ENCODE measurements around the gene FRMPD4. TPM values are rescaled to one million over a fixed set of nuclear protein-coding genes. Genes with fewer than 3 reads are reported as not detected.
A peak's percentile ranks its signal among the peaks of the same experiment; 100 is the strongest.

Gene FRMPD4
- total and polyA plus RNA-seq, 2 donors from 2014 or later = not detected

DNA sequence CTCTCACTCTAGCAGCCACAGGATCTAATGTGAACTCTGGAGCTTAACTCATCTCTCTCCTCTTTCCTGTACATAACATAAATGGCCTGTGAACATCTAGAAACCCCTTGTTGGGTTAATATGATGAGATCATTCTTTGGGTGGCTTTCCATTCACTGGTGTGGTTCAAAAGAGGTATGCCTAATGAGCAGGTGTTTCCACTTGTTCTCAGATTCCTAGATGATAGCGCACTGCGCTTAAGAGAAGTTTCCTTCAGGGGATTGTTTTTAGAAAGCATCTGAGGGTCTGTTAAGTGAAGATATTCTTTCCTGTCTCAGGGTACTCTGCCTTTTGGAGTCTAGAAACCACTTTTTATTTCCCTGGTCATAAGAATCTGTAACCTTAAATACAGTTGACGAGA lies 32.5 kb downstream of the FRMPD4 start:
- no peaks in the 10 kb centered on the region for H3K9me3 ChIP-seq (ENCODE audit: control insufficient read depth in 2 of 3, insufficient read depth in 1 of 3, low read length in 3 of 3)
- FAIRE-seq (no peak), DNase-seq (no peak)
- no peaks in the 10 kb centered on the region for H3K36me3 ChIP-seq (ENCODE audit: control insufficient read depth in 2 of 3, insufficient read depth in 3 of 3, low read length in 3 of 3)
- no peaks in the 10 kb centered on the region for H3K4me1 ChIP-seq (ENCODE audit: control insufficient read depth in 2 of 3, insufficient read depth in 2 of 3, low read depth in 1 of 3, low read length in 3 of 3)
- H3K4me3 ChIP-seq (ENCODE audit: low read length in 3 of 3) = no peak overlapping the region
- intact Hi-C loops (cut with DNase I) = no loop called here
- no peaks in the 10 kb centered on the region for H3K27me3 ChIP-seq (ENCODE audit: control insufficient read depth, insufficient read depth, low read length)
- TF ChIP-seq, protein P1, sequence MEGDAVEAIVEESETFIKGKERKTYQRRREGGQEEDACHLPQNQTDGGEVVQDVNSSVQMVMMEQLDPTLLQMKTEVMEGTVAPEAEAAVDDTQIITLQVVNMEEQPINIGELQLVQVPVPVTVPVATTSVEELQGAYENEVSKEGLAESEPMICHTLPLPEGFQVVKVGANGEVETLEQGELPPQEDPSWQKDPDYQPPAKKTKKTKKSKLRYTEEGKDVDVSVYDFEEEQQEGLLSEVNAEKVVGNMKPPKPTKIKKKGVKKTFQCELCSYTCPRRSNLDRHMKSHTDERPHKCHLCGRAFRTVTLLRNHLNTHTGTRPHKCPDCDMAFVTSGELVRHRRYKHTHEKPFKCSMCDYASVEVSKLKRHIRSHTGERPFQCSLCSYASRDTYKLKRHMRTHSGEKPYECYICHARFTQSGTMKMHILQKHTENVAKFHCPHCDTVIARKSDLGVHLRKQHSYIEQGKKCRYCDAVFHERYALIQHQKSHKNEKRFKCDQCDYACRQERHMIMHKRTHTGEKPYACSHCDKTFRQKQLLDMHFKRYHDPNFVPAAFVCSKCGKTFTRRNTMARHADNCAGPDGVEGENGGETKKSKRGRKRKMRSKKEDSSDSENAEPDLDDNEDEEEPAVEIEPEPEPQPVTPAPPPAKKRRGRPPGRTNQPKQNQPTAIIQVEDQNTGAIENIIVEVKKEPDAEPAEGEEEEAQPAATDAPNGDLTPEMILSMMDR (IDR thresholded peaks at IDR 0.05; ENCODE audit: borderline replicate concordance, extremely low read depth, insufficient read depth) = no peak
- no peak overlapping the region for H3K27ac ChIP-seq (ENCODE audit: low read depth in 2 of 2, low read length in 2 of 2)
- no peak overlapping the region for H3K9ac ChIP-seq (ENCODE audit: low read length in 3 of 3)

DNA sequence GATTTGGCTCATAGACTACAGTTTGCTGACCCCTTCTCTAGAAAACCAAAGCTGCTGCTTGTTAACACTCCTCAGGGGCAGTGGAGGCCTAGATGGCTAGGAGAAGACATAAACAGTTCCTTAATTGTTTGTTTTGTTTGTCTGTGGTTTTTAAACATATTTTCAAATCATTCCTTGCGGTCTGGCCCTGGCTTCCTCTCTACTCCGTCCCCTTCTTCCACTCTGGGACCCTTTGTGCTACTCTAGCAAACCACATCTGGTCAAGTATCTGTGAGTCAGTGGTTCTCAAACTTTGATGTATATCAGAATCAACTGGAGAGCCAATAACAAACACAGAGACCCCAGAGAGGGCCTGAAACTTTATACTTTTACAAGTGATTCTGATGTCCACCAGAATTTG lies 36.1 kb downstream of the FRMPD4 start:
- intact Hi-C loops (cut with DNase I) = no loop called here
- TF ChIP-seq, protein P1 (IDR thresholded peaks at IDR 0.05; ENCODE audit: borderline replicate concordance, extremely low read depth, insufficient read depth) = no peak
- Histone ChIP-seq H3K4me3 (ENCODE audit: low read length in 3 of 3) (no peak overlapping the region), H3K9me3 (ENCODE audit: control insufficient read depth in 2 of 3, insufficient read depth in 1 of 3, low read length in 3 of 3) (no peaks in the 10 kb centered on the region), H3K27me3 (ENCODE audit: control insufficient read depth, insufficient read depth, low read length) (no peaks in the 10 kb centered on the region), H3K27ac (ENCODE audit: low read depth in 2 of 2, low read length in 2 of 2) (no peak overlapping the region), H3K36me3 (ENCODE audit: control insufficient read depth in 2 of 3, insufficient read depth in 3 of 3, low read length in 3 of 3) (no peaks in the 10 kb centered on the region), H3K4me1 (ENCODE audit: control insufficient read depth in 2 of 3, insufficient read depth in 2 of 3, low read depth in 1 of 3, low read length in 3 of 3) (no peaks in the 10 kb centered on the region), H3K9ac (ENCODE audit: low read length in 3 of 3) (no peak overlapping the region)
- DNase-seq (peak in 1 of 5 donors; percentile 8), FAIRE-seq (no peak)

DNA sequence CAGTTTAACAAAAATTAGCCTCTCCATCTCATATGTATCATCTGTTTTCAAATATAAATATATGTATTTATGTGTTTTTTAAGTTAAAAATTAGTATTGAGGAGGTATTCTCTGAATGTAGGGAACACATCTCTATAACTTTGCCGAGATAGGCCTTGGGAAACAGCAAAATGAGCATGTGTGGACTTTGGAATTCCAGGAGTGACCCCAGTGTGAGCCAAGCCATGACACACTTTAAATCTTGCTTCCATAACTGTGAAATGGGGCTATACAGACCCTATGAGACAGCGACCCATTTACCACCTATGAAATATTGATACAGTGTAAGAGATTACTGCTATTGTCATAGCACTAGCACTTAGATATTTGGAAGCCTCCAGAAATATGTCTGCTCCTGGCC lies 58.8 kb downstream of the FRMPD4 start:
- Histone ChIP-seq H3K27me3 (ENCODE audit: control insufficient read depth, insufficient read depth, low read length) (no peaks in the 10 kb centered on the region), H3K9me3 (ENCODE audit: control insufficient read depth in 2 of 3, insufficient read depth in 1 of 3, low read length in 3 of 3) (no peaks in the 10 kb centered on the region), H3K27ac (ENCODE audit: low read depth in 2 of 2, low read length in 2 of 2) (no peak overlapping the region), H3K36me3 (ENCODE audit: control insufficient read depth in 2 of 3, insufficient read depth in 3 of 3, low read length in 3 of 3) (no peaks in the 10 kb centered on the region), H3K4me1 (ENCODE audit: control insufficient read depth in 2 of 3, insufficient read depth in 2 of 3, low read depth in 1 of 3, low read length in 3 of 3) (no peaks in the 10 kb centered on the region), H3K4me3 (ENCODE audit: low read length in 3 of 3) (no peak overlapping the region), H3K9ac (ENCODE audit: low read length in 3 of 3) (no peak overlapping the region)
- DNase-seq (peak in 1 of 5 donors; percentile 29), FAIRE-seq (no peak)
- TF ChIP-seq, protein P1 (IDR thresholded peaks at IDR 0.05; ENCODE audit: borderline replicate concordance, extremely low read depth, insufficient read depth) = no peak
- intact Hi-C loops (cut with DNase I) = no loop called here

DNA sequence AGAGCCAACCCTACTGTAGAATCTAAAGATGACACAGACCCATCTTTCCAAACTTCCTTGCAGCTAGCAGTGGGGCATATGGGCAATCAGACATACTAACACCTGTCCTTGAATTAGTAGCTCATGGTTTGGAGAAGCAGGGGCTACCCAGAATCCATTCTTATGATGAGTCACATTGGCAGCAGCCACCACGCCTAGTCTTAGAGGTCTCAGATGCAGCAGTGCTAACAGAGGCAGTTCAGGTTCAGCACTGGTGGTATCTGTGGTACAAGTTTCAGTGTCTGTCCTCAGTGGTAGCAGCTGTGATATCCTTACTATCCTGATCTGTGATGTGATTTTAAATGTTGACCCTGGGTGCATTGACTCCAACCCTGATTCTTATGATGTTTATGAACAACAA lies 68.1 kb downstream of the FRMPD4 start:
- FAIRE-seq = no peak
- Histone ChIP-seq H3K9ac (ENCODE audit: low read length in 3 of 3) (no peak overlapping the region), H3K27ac (ENCODE audit: low read depth in 2 of 2, low read length in 2 of 2) (no peak overlapping the region), H3K4me1 (ENCODE audit: control insufficient read depth in 2 of 3, insufficient read depth in 2 of 3, low read depth in 1 of 3, low read length in 3 of 3) (no peaks in the 10 kb centered on the region), H3K27me3 (ENCODE audit: control insufficient read depth, insufficient read depth, low read length) (no peaks in the 10 kb centered on the region), H3K36me3 (ENCODE audit: control insufficient read depth in 2 of 3, insufficient read depth in 3 of 3, low read length in 3 of 3) (no peaks in the 10 kb centered on the region), H3K9me3 (ENCODE audit: control insufficient read depth in 2 of 3, insufficient read depth in 1 of 3, low read length in 3 of 3) (no peaks in the 10 kb centered on the region), H3K4me3 (ENCODE audit: low read length in 3 of 3) (no peak overlapping the region)
- intact Hi-C loops (cut with DNase I) = no loop called here
- TF ChIP-seq, protein P1 (IDR thresholded peaks at IDR 0.05; ENCODE audit: borderline replicate concordance, extremely low read depth, insufficient read depth) = no peak
- no peak for DNase-seq
